Measurements from ENCODE around the gene SERPINB1. TPM values are rescaled to one million over a fixed set of nuclear protein-coding genes. Genes with fewer than 3 reads are reported as not detected.

Gene SERPINB1
- total RNA-seq, 2 donors from 2014 or later: 135 to 173 TPM

DNA sequence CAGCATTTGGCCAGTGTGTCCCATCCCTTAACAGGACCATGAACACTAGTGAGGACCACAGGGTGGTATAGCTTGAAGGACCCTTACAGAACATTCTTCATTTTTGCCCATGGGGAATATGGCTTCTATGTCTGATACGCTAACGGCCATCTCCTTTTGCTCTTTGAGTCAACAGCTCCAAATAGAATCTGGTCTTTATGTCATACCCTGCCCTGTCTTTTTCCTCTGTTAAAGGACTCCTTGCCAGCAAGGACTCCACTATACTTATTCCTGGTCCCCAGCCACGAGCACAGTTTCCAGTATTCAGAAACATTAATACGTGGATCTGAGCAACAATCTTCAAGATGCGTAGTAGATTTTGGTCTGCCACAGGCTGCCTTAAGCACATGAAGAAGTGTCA lies 22.5 kb downstream of the SERPINB1 start:
- H3K27me3 ChIP-seq: no peaks in the 10 kb centered on the region
- peak overlapping the region in 1 of 2 donors; percentile 52 for H3K9ac ChIP-seq (ENCODE audit: low read depth in 2 of 2, low read length in 2 of 2)
- peak overlapping the region; percentile 64 for H3K27ac ChIP-seq
- TF ChIP-seq, protein P1, sequence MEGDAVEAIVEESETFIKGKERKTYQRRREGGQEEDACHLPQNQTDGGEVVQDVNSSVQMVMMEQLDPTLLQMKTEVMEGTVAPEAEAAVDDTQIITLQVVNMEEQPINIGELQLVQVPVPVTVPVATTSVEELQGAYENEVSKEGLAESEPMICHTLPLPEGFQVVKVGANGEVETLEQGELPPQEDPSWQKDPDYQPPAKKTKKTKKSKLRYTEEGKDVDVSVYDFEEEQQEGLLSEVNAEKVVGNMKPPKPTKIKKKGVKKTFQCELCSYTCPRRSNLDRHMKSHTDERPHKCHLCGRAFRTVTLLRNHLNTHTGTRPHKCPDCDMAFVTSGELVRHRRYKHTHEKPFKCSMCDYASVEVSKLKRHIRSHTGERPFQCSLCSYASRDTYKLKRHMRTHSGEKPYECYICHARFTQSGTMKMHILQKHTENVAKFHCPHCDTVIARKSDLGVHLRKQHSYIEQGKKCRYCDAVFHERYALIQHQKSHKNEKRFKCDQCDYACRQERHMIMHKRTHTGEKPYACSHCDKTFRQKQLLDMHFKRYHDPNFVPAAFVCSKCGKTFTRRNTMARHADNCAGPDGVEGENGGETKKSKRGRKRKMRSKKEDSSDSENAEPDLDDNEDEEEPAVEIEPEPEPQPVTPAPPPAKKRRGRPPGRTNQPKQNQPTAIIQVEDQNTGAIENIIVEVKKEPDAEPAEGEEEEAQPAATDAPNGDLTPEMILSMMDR (IDR thresholded peaks at IDR 0.05): no peak
- no peak overlapping the region for H3K4me3 ChIP-seq
- H3K4me1 ChIP-seq: no peaks in the 10 kb centered on the region
- H3K9me3 ChIP-seq: no peaks in the 10 kb centered on the region
- H3K36me3 ChIP-seq: no peaks in the 10 kb centered on the region
- intact Hi-C loops (cut with DNase I): no loop called here
- peak; percentile 18 for DNase-seq

DNA sequence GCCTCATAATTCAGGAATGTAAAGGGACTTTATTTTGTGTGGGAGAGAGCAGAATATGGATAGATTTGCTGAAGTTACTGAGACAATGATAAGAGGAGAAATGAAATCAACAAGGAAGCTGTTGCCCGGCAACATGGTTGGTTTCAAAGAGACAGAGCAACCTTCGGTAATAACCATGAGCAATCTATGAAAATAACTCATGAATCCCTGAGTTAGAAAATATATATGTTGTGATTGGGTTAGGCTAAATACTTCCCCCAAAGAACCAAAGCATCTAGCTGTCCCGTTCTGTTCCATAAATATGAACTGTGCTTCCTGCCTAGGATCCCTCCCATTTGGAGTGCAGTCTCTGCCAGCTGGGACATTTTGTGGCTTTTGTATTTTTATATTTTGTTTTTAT lies 23.1 kb downstream of the SERPINB1 start:
- H3K4me1 ChIP-seq: no peaks in the 10 kb centered on the region
- TF ChIP-seq, protein P1 (IDR thresholded peaks at IDR 0.05): no peak
- peak; percentile 28 for DNase-seq
- no peak overlapping the region for H3K4me3 ChIP-seq
- H3K27ac ChIP-seq: peak overlapping the region; percentile 64
- H3K36me3 ChIP-seq: no peaks in the 10 kb centered on the region
- H3K9ac ChIP-seq (ENCODE audit: low read depth in 2 of 2, low read length in 2 of 2): peak overlapping the region in 1 of 2 donors; percentile 52
- intact Hi-C loops (cut with DNase I): no loop called here
- no peaks in the 10 kb centered on the region for H3K27me3 ChIP-seq
- H3K9me3 ChIP-seq: no peaks in the 10 kb centered on the region

GRCh38 chr6:2817903-2818443 lies 23.7 kb downstream of the SERPINB1 start:
- Histone ChIP-seq H3K36me3 (no peaks in the 10 kb centered on the region), H3K9ac (ENCODE audit: low read depth in 2 of 2, low read length in 2 of 2) (peak overlapping the region in 1 of 2 donors; percentile 52), H3K27me3 (no peaks in the 10 kb centered on the region), H3K27ac (peak overlapping the region; percentile 64), H3K9me3 (no peaks in the 10 kb centered on the region), H3K4me1 (no peaks in the 10 kb centered on the region), H3K4me3 (no peak overlapping the region)
- peak; percentile 27 for DNase-seq
- intact Hi-C loops (cut with DNase I): no loop called here
- TF ChIP-seq, protein P1 (IDR thresholded peaks at IDR 0.05): no peak

GRCh38 chr6:2816158-2816557 lies 25.5 kb downstream of the SERPINB1 start:
- no peak overlapping the region for H3K27ac ChIP-seq
- H3K4me1 ChIP-seq: no peaks in the 10 kb centered on the region
- no peaks in the 10 kb centered on the region for H3K36me3 ChIP-seq
- DNase-seq: no peak
- no peak overlapping the region for H3K4me3 ChIP-seq
- intact Hi-C loops (cut with DNase I): no loop called here
- TF ChIP-seq, protein P1 (IDR thresholded peaks at IDR 0.05): no peak
- no peak overlapping the region for H3K9ac ChIP-seq (ENCODE audit: low read depth in 2 of 2, low read length in 2 of 2)
- H3K9me3 ChIP-seq: no peaks in the 10 kb centered on the region
- H3K27me3 ChIP-seq: no peaks in the 10 kb centered on the region

DNA sequence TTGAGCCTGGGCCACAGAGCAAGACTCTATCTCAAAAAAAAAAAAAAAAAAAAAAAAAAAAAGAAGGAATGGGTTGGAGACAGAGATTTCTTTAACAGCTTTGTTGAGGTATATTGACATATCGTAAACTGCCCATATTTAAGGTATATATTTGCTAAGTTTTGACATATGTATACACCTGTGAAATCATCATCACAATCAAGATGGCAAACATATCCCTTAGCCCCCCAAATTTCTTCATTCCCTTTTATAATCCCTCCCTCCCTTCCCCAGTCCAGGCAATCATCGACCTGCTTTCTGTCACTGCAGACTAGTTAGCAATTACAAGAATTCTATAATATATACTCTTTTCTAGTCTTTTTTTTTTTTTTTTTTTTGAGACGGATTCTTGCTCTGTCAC lies 29.0 kb downstream of the SERPINB1 start:
- H3K36me3 ChIP-seq: no peaks in the 10 kb centered on the region

More for the DNA sequence above, 29.0 kb downstream of the SERPINB1 start:
- DNase-seq: peak; percentile 11
- intact Hi-C loops (cut with DNase I): no loop called here
- H3K9ac ChIP-seq (ENCODE audit: low read depth in 2 of 2, low read length in 2 of 2): no peak overlapping the region
- H3K27ac ChIP-seq: no peak overlapping the region
- peaks cover 3% of the 10 kb centered on the region for H3K4me1 ChIP-seq
- H3K9me3 ChIP-seq: no peaks in the 10 kb centered on the region
- H3K27me3 ChIP-seq: no peaks in the 10 kb centered on the region
- TF ChIP-seq, protein P1 (IDR thresholded peaks at IDR 0.05): no peak
- no peak overlapping the region for H3K4me3 ChIP-seq
